ENCODE results near the gene ALDH3A1.

ALDH3A1 gene

DNA sequence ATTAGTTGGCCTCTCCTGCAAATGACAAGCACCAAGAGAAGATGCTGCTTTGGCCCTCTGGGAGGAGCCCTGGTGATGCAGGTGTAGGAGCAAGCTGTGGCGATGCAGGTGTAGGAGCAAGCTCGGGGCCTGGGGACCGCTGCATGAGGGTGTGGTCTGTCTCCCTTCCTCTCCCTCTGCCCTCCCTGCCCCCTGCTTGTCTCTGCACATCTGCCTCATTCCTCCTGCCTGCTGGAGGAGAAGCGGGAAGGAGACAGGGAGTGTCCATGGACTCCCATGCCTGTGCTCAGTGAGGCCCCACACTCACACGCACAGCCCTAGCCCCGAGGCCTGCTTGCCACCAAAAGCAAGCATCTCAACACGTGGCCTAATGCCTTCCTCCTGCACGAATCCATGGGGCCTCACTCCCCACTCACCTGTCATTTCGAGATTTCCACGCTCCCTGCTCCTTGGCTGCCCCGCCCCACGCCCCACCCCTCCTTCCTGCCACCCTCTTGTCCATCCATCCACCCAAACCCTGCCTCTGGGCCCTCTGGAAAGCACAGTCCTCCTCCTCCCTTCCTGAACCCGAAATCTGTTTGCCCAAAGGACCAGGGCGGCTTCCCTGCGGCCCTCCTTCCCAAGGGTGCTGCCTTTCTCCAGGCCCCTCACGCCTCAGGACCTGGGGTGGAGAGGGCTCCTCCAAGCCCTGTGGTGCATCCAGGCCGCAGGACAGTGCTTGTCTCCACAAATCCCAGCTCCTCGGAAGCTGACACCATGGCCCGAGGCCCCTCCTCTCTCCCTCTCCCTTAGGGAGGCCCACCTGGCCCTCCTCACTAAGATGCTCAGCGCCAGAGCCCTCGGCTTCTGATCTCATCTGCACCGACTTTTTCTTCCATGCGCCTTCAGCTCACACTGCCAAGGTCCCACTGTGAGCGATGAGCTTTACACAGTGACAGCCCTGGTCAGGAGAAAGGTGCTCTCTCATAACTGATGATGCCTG, 11.8 kb upstream of the ALDH3A1 start:
- no peak for DNase-seq (ENCODE audit: low read depth)

DNA sequence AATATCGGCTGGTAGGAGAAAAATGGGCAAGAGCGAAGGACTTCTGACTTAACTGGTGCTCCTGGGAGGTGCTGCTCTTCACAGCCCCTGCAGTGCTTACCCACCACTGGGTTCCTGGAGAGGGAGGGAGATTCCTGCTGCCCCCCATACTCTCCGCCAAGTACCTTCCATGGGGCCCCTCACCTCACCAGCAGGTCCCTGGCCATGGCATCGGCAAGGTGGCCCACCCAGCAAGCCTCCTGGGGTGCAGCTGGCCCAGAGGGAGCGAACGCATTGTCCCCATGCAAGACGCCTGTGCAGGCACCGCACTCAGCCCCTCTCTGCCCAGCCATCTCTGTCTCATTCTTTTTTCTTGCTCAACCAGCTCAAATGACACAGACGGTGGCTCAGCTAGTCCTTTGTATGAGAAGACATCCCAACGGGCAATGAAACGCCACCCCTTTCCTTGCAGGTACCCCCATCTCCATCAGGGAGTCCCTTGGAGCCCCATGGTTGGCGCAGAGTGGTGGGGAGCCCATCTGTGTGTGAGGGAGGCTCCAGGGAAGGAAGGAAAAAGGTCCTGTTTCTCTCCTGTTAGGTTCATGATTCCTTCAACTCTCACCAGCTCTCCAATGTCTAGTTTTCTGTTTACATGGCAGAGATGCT, 9.6 kb upstream of the ALDH3A1 start:
- DNase-seq (ENCODE audit: low read depth): no peak

GRCh38 chr17:19756546-19756945, 8.4 kb upstream of the ALDH3A1 start:
- DNase-seq (ENCODE audit: low read depth): no peak

- DNase-seq (ENCODE audit: low read depth): no peak
These were observed 7.9 kb upstream of the ALDH3A1 start for GRCh38 chr17:19755821-19756510.

GRCh38 chr17:19755392-19755791, 7.3 kb upstream of the ALDH3A1 start:
- no peak for DNase-seq (ENCODE audit: low read depth)

GRCh38 chr17:19753661-19754463, 5.8 kb upstream of the ALDH3A1 start:
- DNase-seq (ENCODE audit: low read depth): no peak

GRCh38 chr17:19753051-19753509, 5.0 kb upstream of the ALDH3A1 start:
- DNase-seq (ENCODE audit: low read depth): no peak

- DNase-seq (ENCODE audit: low read depth): no peak
These were observed 4.3 kb upstream of the ALDH3A1 start for GRCh38 chr17:19752216-19753050.

DNA sequence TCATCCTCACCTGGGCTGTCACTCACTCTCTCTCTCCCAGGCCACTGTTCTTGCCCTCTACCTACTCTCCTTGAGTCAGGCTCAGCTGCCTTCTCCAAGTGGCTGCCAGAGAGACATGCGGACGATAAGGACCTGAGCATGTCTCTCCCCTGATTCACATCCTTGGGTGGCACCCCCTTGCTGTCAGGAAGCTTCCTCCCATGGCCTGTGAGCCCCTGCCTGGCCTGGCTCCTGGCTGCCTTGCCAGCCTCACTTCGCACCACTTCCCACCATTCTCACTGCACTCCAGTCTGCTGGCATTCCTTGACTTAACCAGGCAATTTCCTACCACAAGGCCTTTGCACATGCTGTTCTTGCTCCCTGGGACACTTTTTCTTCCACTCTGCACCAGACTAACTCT, 2.7 kb upstream of the ALDH3A1 start:
- DNase-seq (ENCODE audit: low read depth): no peak

- no peak for DNase-seq (ENCODE audit: low read depth)
These were observed 2.0 kb upstream of the ALDH3A1 start for GRCh38 chr17:19750020-19750572.

DNA sequence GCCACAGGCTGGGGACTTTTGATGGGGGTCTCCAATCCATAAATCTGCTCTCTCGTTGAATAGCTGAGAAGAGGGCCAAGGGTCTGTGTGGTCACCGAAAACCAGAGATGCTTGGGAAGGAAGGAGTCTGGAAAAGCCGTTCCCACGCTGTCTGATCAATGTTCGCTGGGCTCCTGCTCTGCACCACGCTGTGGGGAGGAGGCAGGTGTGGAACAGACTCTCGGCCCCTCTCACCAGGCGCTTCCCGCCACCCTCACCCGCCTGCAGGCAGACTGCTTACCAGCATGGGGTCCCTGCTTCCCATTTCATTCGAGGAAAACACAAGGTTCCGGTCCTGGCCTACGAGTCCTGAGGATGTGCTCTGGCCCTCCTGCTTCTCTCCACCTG, 702 bp upstream of the ALDH3A1 start:
- no peak for DNase-seq (ENCODE audit: low read depth)

GRCh38 chr17:19747159-19747719, 859 bp downstream of the ALDH3A1 start:
- DNase-seq (ENCODE audit: low read depth): no peak

DNA sequence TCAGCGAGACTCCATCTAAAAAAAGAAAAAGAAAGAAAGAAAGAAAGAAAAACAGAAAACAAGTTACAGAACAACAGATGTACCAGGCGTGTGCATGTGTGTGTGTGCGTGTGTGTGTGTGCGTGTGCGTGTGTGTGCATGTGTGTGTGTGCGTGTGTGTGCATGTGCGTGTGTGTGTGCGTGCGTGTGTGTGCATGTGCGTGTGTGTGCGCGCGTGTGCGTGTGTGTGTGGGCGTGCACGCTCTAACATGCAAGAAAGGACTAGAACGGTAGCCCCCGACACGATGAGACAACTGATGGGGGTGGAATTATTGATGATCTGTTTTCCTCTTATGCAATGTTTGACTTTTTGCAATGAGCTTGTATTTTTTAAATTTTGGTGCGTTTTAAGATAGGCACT, 1.6 kb downstream of the ALDH3A1 start:
- DNase-seq (ENCODE audit: low read depth): no peak

- DNase-seq (ENCODE audit: low read depth): peak; percentile 70
These were observed 3.0 kb downstream of the ALDH3A1 start for GRCh38 chr17:19744922-19745757.

DNA sequence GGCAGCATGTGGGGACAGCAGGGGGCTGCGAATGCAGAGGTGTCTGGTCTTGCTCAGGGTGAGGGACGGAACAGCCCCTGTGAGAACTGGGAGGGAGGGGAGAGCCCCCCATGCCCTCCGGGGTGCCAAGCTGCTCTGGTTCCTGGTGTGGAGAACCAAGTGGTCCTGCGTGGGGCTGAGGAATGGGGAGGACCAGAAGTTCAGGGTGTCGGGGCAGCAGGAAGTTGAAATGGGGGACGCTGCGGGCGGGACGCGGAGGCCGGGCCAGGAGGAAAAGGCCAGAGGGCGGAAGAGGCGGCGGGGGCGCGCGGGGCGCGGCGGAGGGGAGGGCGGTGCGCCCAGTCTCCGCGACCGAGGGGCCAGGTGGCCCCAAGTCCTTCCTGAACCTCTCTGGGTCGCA, 3.6 kb downstream of the ALDH3A1 start:
- no peak for DNase-seq (ENCODE audit: low read depth)

DNA sequence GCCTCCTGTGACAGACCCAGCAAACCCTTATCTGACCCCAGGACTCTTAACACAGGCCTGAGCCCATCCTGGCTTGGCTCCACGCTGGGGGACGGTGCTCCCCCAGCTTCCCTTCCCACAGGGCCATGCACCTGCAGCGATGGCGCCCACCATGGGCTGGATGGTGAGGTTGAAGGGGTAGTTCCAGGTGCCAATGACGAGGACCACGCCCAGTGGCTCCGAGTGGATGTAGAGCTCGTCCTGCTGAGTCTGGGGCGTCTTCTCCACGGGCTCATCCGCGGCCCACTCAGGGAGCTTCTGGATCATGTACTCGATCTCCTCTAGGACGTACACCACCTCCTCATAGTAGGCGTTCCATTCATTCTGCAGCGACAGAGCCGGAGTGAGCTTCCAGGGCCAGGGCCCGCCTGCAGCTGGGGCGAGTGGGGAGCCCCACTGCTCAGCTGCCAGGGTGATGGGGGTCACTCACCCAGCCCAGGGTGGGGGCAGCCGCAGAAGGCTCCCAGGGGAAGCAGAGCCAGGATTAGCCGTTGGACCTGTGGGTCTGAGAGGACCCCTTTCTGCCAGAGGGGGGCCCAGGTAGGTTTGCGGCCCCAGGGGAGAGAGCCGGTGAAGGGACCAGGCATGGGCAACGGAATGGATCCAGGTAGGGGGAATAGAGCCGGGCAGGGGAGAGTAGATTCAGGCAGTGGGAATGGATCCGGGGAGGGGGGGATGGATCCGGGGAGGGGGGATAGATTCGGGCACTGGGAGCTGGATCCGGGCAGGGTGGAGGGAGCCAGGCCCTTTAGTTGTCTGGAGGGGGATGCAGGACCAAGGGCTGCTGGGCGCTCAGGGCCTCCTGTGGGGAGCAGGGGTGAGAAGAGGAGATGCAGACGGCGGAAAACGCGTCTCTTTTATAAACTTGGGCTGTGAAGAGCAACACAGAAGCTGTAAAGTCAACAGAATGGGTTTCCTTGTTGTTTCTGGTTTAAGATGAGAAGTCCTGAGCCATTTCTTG, 4.7 kb downstream of the ALDH3A1 start:
- DNase-seq (ENCODE audit: low read depth): no peak

GRCh38 chr17:19742495-19742894, 5.6 kb downstream of the ALDH3A1 start:
- DNase-seq (ENCODE audit: low read depth): no peak

GRCh38 chr17:19741832-19742457, 6.2 kb downstream of the ALDH3A1 start:
- DNase-seq (ENCODE audit: low read depth): no peak

Measured in stimulated activated CD8-positive, alpha-beta memory T cell treated with anti-CD3 and anti-CD28 coated beads, Interleukin-12 subunit alpha, Interleukin-12 subunit beta, amount 100 ng/mL, for 4 hours (primary cell).